ENCODE measurements around the gene RTKN.

Gene RTKN

GRCh38 chr2:74441690-74442482 is at the start of gene RTKN:
RTKN (minus strand) TSS chr2:74441937; CDS start chr2:74441816, 121 bp downstream.
- Histone ChIP-seq H2AFZ (ENCODE audit: low read length) (peak within 1 kb of the TSS; percentile 93), H3K9me2 (replicated peaks; ENCODE audit: low read depth, low read length) (no peaks in the 10 kb centered on the region), H4K20me1 (ENCODE audit: insufficient read depth, low read length, poor library complexity, severe bottlenecking) (peaks cover 2% of the 10 kb centered on the region), H3K4me2 (ENCODE audit: low read depth, low read length, poor library complexity, severe bottlenecking) (peak within 1 kb of the TSS; percentile 99), H3K27me3 (ENCODE audit: insufficient read depth, low read length, poor library complexity, severe bottlenecking) (no peaks in the 10 kb centered on the region), H3K4me3 (ENCODE audit: low read length, poor library complexity, severe bottlenecking) (peak within 1 kb of the TSS; percentile 80), H3F3A (ENCODE audit: low read depth) (no peaks in the 10 kb centered on the region), H3K9me3 (ENCODE audit: insufficient read depth, low read depth, low read length) (no peaks in the 10 kb centered on the region), H3K4me1 (ENCODE audit: insufficient read depth, low read length, poor library complexity, severe bottlenecking) (peaks cover 38% of the 10 kb centered on the region), H3K36me3 (ENCODE audit: insufficient read depth, low read length) (no peaks in the 10 kb centered on the region), H3K79me2 (ENCODE audit: insufficient read depth, low read length) (peaks cover 24% of the 10 kb centered on the region; the same call in 1 of the 2 replicates), H3K9ac (ENCODE audit: low read depth, low read length, poor library complexity, severe bottlenecking) (peak within 1 kb of the TSS; percentile 92)
- TF ChIP-seq CTCF (conservative IDR thresholded peaks at IDR 0.05; ENCODE audit: low read length) = no peak
- no peak for TF ChIP-seq EZH2phosphoT487 (IDR thresholded peaks at IDR 0.05; ENCODE audit: borderline replicate concordance)

DNA sequence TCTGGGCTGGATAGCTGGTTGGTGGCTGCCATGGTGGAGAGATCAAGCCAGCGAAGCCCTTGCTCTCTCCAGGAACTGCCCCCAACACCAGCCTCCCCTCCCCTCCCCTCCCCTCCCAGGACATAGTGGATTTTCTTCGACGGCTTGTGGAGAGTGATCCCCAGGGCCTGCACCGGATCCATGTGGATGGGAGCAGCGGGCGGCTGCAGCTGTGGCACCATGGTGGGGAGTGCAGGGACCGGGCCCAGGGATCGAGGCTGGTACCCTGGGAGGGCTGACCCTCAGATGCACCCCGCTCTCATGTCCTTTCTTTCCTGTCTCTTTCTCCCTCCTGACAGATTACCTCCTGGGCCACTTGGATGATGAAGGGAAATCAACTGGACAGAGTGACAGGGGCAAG is 48.2 kb upstream of the RTKN start:
- Histone ChIP-seq H3K27me3 (ENCODE audit: insufficient read depth, low read length, poor library complexity, severe bottlenecking) (no peaks in the 10 kb centered on the region), H3K4me3 (ENCODE audit: low read length, poor library complexity, severe bottlenecking) (no peak overlapping the region), H3K9me3 (ENCODE audit: insufficient read depth, low read depth, low read length) (no peaks in the 10 kb centered on the region), H2AFZ (ENCODE audit: low read length) (no peak overlapping the region), H3K9me2 (replicated peaks; ENCODE audit: low read depth, low read length) (no peaks in the 10 kb centered on the region), H3F3A (ENCODE audit: low read depth) (no peaks in the 10 kb centered on the region), H3K9ac (ENCODE audit: low read depth, low read length, poor library complexity, severe bottlenecking) (no peak overlapping the region), H3K4me1 (ENCODE audit: insufficient read depth, low read length, poor library complexity, severe bottlenecking) (no peaks in the 10 kb centered on the region), H3K4me2 (ENCODE audit: low read depth, low read length, poor library complexity, severe bottlenecking) (no peak overlapping the region), H4K20me1 (ENCODE audit: insufficient read depth, low read length, poor library complexity, severe bottlenecking) (no peaks in the 10 kb centered on the region), H3K79me2 (ENCODE audit: insufficient read depth, low read length) (0 out of 2 replicates have a peak, but pooled peaks cover 5% of the 10 kb centered on the region), H3K36me3 (ENCODE audit: insufficient read depth, low read length) (peaks cover 40% of the 10 kb centered on the region; the same call in 1 of the 2 replicates)
- TF ChIP-seq CTCF (conservative IDR thresholded peaks at IDR 0.05; ENCODE audit: low read length) = no peak
- no peak for TF ChIP-seq EZH2phosphoT487 (IDR thresholded peaks at IDR 0.05; ENCODE audit: borderline replicate concordance)

DNA sequence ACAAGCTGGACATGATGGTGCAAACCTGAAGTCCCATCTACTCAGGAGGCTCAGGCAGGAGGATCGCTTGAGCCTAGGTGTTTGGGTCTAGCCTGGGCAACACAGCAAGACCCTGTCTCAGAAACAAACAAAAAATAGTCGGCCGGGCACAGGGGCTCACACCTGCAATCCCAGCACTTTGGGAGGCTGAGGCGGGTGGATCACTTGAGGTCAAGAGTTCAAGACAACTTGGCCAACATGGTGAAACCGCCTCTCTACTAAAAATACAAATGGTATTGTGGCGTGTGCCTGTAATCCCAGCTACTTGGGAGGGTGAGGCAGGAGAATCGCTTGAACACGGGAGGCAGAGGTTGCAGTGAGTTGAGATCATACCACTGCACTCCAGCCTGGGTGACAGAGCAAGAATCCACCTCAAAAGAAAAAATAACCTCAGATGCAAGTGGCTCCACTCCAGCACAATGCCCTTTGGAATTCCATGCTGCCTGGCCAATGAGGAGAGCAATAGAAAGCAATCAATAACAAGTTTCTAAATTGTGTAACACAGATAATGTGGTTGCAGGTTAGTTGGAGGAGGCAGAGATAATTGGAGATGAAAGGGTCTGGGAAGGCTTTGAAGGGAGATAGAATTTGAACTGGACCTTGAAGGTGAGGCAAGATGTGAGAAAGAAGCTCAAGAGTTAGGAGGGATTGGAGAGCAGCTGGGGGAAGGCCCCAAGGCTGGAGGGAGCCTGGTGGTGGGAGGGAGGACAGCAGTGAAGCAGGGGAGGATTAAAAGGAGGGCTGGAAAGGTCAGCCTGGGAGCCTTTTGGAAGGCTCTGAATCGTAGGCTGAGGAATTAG is 47.1 kb upstream of the RTKN start:
- H3K4me3 ChIP-seq (ENCODE audit: low read length, poor library complexity, severe bottlenecking) = no peak overlapping the region
- H3K9me3 ChIP-seq (ENCODE audit: insufficient read depth, low read depth, low read length) = no peaks in the 10 kb centered on the region
- H3K9me2 ChIP-seq (replicated peaks; ENCODE audit: low read depth, low read length) = no peaks in the 10 kb centered on the region
- H3K27me3 ChIP-seq (ENCODE audit: insufficient read depth, low read length, poor library complexity, severe bottlenecking) = no peaks in the 10 kb centered on the region
- H4K20me1 ChIP-seq (ENCODE audit: insufficient read depth, low read length, poor library complexity, severe bottlenecking) = no peaks in the 10 kb centered on the region
- no peak overlapping the region for H3K4me2 ChIP-seq (ENCODE audit: low read depth, low read length, poor library complexity, severe bottlenecking)
- H3F3A ChIP-seq (ENCODE audit: low read depth) = no peaks in the 10 kb centered on the region
- peaks cover 9% of the 10 kb centered on the region; the same call in 1 of the 2 replicates for H3K79me2 ChIP-seq (ENCODE audit: insufficient read depth, low read length)
- no peak overlapping the region for H3K9ac ChIP-seq (ENCODE audit: low read depth, low read length, poor library complexity, severe bottlenecking)
- no peak overlapping the region for H2AFZ ChIP-seq (ENCODE audit: low read length)
- no peaks in the 10 kb centered on the region for H3K4me1 ChIP-seq (ENCODE audit: insufficient read depth, low read length, poor library complexity, severe bottlenecking)
- H3K36me3 ChIP-seq (ENCODE audit: insufficient read depth, low read length) = peaks cover 38% of the 10 kb centered on the region; the same call in 1 of the 2 replicates
- TF ChIP-seq CTCF (conservative IDR thresholded peaks at IDR 0.05; ENCODE audit: low read length) (no peak), EZH2phosphoT487 (IDR thresholded peaks at IDR 0.05; ENCODE audit: borderline replicate concordance) (no peak)

Measured in Loucy (cell line).